Stimulated activated CD8-positive, alpha-beta memory T cell treated with anti-CD3 and anti-CD28 coated beads, Interleukin-15, amount 100 ng/mL, for 24 hours (primary cell): ENCODE measurements around the gene UGT1A7.

Experiments
- DNase-seq: peaks from one replicate; pipeline ENCODE4 v3.0.0-alpha.2; 2020; ENCODE audit warnings: low read depth

Gene UGT1A7

DNA sequence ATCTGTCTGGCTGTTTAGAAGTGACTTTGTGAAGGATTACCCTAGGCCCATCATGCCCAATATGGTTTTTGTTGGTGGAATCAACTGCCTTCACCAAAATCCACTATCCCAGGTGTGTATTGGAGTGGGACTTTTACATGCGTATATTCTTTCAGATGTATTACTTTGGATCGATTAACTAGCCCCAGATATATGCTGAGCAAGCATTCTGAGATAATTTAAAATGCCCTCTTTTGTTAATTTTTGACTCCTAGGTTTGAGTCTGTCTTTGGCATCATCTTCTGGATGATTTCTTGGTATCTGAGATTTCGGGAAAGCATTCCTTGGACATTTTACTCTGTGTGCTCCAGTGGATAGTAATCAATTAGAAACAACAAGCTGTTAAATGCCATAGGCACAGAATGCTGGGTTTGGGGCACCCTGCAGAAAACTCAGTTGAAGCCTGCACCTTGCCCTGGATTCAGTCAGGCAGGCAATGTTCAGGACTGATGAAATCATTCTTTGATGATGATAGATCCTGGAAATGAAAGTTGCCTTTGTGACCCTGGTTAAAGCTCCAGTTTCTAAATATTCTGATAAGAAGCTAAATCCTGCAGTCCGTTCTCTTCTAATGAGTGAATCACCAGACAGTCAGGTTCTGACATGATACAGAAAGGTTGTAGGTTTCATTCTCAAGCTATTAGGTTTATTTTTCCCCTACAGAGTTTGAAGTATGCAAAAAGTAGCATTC is 79.5 kb downstream of the UGT1A7 start:
- DNase-seq = no peak

DNA sequence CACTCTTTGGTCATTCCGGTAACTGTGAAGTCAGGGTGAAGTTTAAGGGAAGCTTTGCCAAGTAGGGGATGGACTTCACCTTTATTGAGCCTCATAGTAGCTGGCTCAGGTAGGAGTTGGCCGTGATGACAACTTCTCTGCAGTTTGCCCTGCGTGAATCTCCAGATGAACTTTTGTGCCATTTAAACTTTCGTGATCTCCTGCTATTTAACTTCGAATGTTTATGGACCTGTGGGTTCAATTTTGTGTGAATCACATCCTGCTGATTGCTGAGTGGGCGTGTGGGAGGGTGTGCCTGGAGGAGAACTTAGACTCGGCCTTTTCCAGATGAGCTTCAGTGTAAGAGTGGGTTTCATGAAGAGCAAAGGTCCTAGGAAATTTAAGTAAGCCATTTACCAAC is 82.6 kb downstream of the UGT1A7 start:
- no peak for DNase-seq

DNA sequence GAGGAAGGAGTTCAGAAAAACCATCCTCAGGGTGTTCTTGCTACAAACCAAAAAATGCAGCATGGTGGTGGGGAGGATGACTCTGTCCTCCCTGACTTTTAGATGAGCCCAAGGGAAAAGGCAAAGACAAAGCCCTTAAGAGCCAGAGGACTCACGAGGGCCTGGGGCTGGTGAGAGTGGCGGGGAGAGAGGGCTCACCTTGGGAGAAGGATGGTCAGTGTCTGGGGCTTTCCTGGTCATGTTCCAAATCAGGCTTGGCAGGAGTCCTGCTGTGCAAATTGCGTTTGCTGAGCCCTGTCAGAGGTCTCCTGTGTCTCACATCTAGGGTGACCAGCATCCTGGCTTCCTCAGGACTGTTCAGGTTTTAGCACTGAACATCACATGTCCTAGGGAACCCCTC is 83.1 kb downstream of the UGT1A7 start:
- DNase-seq = no peak

DNA sequence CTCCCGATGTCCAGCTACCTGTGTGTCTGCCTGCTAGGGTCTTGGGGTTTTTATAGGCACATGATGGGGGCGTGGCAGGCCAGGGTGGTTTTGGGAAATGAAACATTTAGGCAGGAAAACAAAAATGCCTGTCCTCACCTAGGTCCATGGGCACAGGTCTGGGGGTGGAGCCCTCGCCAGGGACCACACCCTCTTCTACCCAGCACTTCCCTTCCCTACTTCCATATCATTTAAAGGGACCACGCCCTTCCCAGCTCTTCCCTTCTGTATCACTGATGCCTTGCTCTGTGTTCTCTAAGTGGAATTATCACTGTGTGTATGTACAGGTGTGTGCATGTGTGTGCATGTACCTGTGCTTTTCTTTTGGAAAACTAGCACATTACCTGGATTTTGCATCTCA is 84.7 kb downstream of the UGT1A7 start:
- DNase-seq = no peak

DNA sequence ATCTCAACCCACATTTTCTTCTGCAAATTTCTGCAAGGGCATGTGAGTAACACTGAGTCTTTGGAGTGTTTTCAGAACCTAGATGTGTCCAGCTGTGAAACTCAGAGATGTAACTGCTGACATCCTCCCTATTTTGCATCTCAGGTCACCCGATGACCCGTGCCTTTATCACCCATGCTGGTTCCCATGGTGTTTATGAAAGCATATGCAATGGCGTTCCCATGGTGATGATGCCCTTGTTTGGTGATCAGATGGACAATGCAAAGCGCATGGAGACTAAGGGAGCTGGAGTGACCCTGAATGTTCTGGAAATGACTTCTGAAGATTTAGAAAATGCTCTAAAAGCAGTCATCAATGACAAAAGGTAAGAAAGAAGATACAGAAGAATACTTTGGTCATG is 86.4 kb downstream of the UGT1A7 start:
- no peak for DNase-seq

DNA sequence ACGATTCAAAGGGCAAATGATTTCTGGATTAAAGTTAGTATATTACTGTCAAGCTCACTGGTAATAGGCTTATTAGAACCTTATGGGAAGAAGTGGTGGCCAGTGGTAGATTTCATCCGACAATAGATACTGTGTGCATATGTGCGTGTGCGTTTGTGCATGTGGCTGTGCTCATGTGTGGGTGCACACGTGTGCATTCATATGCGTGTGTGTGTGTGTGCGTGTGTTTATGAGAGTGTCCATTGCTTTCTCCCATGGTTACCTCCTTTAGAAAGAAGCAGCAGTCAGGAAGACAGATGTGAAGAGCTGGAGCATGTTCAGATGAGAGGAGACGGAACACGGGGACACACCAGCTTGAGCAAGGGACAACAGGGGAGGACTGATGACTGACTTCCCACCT is 87.6 kb downstream of the UGT1A7 start:
- DNase-seq = no peak

DNA sequence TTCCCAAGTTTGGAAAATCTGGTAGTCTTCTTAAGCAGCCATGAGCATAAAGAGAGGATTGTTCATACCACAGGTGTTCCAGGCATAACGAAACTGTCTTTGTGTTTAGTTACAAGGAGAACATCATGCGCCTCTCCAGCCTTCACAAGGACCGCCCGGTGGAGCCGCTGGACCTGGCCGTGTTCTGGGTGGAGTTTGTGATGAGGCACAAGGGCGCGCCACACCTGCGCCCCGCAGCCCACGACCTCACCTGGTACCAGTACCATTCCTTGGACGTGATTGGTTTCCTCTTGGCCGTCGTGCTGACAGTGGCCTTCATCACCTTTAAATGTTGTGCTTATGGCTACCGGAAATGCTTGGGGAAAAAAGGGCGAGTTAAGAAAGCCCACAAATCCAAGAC is 90.5 kb downstream of the UGT1A7 start:
- DNase-seq = no peak

DNA sequence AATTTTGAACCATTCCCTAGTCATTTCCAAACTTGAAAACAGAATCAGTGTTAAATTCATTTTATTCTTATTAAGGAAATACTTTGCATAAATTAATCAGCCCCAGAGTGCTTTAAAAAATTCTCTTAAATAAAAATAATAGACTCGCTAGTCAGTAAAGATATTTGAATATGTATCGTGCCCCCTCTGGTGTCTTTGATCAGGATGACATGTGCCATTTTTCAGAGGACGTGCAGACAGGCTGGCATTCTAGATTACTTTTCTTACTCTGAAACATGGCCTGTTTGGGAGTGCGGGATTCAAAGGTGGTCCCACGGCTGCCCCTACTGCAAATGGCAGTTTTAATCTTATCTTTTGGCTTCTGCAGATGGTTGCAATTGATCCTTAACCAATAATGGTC is 90.9 kb downstream of the UGT1A7 start:
- no peak for DNase-seq

DNA sequence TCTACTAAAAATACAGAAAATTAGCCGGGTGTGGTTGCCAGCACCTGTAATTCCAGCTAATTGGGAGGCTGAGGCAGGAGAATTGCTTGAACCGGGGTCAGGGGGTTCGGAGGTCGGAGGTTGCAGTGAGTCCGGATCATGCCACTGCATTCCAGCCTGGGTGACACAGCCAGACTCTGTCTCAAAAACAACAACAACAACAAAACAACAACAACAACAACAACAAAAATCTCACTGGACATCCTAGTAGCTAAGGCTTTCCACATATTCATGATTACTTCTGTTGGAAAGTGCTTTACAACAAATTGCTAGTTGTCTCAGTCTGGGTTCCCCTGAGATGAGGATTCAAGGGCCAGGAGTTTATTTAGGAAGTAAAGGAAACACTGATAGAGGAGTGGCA is 92.2 kb downstream of the UGT1A7 start:
- no peak for DNase-seq

DNA sequence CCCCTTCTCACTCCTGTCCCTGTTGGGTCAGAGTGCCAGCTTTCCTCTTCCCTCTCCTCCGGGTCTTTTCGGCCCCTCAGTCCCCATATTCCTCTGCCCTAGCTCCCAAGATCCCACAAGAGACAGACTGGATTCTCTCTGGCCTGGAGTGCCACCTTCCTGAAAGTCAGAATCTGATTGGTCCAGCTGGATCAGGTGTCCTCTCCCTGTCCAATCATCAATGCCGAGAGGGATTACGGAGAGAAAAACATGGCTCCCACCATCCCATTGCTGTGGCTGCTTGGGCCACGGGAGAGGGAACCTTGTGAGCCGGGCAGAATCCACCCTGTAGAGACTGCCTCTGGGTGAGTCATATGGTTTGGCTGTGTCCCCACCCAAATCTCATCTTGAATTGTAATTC is 93.7 kb downstream of the UGT1A7 start:
- no peak for DNase-seq

DNA sequence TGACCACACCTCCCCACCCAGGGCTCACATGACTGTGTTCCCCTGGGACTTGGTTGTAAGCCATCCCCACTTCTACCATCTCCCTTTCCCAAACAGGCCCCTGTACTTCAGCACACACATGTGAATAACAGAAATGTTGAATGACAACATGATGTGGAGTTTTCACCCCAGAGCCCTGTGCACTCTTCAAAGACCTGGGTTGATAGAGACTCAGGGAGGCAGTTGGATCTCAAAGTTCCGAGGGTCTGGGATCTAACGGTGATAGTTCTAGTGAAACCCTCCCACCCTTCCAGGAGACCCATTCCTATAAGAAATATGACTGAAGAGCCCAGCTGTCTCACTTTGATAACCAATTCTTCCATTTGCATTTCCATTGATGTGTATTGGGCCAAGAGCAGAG is 96.3 kb downstream of the UGT1A7 start, which contains the start of gene MROH2A:
Gene MROH2A, plus strand, starts transcription at position 301 of the 400 bp plus-strand sequence. CDS start 1,029 bp downstream, outside the sequence.
- no peak for DNase-seq

DNA sequence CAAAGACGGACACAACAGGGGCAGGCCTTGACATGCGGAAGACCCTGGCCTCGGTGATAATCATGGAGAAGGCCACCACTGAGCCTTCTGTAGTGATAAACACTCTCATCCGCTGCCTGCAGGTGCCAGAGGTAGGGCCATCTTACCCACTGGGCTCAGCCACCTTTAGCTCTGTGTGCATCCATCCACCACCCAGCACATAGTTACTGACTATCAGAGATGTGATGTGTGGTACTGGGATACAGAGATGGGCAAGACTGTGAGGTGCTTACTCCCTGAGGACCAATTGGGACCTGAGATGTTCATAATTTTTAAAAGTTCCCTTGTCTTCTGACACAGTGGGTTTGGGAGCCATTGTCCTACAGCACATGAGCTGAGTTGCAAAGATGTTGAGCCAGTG is 98.0 kb downstream of the UGT1A7 start:
- no peak for DNase-seq

DNA sequence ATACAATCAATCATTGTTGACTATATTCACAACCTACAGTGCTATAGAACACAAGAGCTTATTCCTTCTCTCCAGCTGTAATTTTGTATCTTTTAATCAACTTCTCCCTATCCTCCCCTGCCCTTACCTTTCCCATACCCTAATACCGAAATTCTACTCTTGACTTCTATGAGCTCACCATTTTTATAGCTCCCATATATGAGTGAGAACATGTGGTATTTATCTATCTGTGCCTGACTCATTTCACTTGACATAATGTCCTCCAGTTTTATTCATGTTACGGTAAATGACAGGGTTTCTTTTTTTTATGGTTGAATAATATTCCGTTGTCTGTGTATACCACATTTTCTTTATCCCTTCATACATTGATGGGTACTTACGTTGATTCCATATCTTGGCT is 99.1 kb downstream of the UGT1A7 start:
- DNase-seq = no peak

DNA sequence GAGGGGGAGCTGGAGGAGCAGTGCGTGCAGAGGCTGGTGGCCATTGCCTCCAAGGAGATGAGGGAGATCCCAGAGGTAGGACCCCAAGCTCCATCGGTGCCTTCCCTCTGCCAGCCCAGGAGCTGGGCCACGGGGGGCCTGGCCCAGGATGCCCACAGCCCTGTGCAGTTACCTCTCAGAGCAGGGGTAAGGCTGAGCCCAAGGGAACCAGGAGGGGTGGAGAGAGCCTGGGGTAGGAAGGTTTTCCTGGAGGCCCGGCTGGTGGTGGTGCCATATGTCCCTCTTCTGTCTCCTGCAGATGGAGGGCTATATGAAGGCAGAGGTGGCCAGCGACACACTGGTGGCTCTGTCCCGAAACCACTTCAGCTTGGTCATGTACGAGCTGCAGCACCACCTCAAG is 107.9 kb downstream of the UGT1A7 start:
- DNase-seq = no peak

DNA sequence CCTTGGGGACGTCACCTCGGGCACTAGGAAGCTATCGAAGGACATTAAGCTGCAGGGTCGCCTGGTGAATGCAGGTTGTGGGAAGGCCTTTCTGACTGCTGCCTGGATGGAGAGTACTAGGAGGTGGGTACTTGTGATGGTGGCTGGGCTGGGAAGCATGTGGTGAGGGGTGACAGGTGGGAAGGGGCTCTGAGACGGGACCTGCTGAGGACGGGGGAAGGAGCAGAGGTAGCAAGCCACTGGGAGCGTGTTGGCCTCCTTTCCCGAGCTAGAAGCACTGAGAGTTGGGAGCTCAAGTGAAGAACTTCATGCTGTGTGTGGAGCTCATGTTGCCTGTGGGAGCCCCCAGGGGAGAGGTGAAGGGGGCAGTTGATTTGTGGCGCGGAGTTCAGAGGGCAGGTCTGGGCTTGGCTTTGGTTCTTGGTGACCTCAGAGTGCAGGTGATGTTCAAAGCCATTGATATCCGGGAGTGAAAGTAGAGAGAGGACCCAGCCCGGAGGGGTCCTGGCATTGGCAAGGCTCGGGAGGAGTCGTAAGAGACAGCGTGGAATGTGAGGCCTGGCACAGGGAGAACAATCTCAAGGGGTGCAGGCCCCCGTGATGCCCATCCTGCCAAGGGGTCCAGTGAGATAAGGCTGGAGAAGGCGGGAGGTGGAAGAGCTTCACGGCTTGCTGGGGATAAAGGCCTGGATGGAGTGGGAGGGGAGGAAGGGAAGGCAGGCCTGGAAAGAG is 109.6 kb downstream of the UGT1A7 start:
- no peak for DNase-seq

DNA sequence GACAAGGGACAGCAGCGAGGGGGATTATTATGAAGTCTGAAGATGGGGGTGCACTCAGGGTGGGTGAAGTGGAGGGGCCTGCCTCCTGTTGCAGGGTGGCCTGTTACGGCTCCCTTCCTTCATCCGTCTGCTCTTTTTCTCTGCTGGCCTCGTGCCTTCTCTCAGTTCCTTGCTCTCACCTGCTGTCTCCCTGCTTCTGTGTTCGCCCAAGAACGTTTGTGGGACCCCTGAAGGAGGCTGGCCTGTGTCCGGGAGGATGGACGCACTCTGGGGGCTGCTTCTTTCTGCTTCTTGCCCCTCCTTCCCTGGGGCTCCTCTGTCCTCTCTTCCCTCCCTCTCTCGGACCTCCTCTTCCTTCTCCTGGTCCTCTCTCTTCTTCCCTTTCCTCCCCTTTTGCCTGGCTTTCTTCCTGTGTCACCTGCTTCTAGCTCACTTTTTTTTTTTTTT is 110.2 kb downstream of the UGT1A7 start:
- no peak for DNase-seq

DNA sequence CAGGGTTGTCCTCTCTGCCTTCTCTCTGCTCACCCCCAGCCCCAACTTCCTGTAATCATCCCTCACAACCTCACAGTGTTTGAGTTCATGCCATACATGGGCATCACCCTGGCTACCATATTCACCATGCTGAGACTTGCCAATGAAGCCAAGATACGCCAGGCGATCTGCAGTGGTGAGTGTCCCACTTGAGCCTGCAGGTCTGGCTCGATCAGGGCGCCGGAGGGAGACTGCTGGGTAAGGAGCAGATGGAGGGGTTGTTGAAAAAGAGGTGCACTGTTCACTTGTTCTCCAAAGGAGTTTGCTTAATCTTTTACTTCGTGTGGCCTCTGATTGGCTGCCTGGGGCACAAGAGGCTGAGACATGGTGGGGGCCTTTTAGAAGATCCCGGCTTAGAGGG is 111.0 kb downstream of the UGT1A7 start:
- DNase-seq = no peak

DNA sequence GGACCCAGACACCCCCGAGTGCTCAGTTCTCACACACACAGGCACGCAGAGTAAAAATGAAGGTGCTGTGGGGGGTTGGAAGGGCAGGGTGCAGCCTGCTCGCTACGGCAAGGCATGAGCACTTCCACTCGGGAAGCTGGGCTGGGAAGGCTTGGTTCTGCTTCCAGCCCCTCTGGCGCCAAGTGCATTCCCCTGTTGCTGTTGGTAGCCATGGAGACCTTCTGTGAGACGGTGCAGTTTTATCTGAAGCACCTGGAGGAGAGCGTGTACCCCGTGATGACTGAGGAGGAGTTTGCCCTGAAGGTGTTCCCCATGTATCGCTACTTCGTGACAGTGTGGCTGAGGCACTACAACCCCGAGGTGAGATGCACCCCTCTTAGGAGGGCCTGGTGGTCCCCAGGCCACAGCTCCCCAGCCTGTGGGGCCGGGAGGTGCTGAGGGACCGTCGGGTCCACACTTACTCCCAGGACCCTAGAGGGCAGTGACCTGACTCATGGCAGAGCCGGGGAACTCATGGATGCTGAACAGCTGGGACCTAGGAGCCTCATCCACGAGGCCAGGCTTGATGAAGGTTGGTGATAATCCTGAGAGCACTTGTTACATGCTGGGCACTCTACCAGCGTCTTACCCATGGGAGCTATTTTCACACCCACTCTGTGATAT is 111.9 kb downstream of the UGT1A7 start:
- DNase-seq = no peak

DNA sequence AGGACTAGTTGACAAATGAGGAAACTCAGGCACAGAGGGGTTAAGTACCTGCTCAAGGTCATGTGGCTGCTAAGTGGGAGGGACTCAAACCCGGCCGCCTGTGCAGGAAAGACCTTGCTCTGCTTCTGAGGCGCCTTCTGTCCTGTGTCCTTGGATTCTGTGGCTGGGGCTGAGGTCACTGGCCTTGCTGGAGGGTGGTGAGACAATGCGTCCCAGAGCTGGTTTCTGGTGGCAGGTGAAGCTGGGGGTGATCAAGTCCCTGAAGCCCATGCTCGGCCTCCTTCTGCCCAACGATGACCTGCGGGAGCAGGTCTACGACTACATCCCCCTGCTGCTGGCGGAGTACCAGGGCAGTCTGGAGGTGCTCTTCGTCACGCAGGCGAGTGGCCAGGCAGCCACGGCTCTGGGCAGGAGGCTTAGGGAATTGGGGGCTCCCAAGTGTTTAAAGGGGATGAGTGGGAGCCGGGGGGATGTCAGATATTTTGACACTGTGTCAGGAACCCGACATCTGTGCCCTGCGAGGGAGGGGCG is 112.5 kb downstream of the UGT1A7 start:
- DNase-seq = no peak

DNA sequence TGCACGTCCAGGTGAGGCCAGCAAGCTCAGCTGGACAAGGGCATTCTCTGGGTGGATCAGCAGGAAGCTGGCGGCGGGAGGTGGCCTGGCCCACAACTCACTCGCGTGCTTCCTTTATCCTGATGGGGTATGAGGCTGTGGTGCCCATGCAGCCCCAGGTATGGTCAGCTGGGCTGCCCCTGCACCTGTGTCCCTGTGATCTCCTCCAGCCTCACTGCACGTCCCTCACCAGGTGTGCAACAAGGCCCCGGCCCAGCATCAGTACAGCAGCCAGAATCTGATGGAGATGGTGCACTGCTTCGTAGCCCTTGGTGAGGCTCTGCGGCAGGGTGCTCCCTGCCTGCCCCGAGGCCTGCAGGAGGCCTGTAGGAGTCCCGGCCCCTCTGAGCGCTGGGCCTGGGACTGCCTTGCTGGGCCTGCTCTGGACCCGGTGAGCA is 114.1 kb downstream of the UGT1A7 start:
- DNase-seq = no peak

DNA sequence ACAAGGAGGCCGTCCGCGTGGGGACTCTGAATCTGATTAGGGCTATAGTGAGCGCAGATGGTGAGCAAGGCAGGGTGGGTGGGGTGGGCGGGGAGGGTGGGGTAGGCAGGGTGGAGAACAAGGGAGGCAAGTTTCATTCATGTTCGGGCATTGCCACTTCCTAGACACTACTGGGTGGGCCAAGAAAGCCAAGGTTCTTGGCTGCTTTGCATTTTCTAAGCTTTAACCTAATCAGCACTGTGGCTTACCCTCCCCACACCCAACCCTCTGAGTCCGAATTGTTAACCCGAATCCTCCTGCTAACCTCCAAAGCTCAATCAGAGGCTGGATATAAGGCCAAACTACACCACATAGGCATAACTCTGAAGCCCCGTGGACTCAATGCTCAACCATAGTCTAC is 114.6 kb downstream of the UGT1A7 start:
- no peak for DNase-seq

DNA sequence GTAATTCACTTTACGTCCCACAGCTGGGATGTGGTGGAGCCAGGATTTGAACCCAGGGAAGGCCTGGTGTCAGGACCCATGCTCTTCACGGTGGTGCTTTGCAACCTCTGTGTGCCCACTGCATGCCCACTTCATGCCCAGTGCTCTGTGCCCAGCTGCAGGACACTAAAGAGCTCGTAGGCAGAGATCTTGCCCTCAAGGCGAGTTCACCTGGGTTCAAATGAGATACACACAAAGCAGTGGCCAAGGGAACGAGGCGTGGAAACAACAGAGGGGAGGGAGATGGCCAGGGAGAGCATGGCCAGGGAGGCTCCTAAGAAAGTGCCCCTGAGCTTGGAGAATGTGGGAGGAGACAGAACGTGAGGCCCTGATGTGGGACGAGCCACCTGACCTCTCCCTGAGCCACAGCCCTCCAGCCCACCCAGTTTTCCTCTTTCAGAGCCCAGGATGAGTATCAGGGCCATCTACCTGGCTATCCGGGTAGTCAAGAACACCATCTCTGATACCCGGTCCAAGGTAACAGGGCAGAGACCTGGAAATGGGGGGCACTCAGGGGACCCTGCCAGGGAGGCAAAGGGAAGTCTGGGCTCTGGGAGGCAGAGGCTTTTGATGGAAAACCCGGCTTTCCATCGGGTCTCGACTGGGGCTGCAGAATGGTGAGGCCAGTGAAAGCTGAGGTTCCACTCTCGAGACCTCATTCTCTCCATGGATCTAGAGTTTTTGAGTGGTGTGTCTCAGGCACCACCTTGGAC is 116.8 kb downstream of the UGT1A7 start:
- DNase-seq = no peak
